Endothelial cell (in vitro differentiated cells): ENCODE data around the gene ATG14. TPM values are rescaled to one million over a fixed set of nuclear protein-coding genes. Genes with fewer than 3 reads are reported as not detected.

Experiments used
- DNase-seq: peaks from one replicate; pipeline ENCODE4 v3.0.0; 2021; ENCODE audit warnings: low spot score
- H3K27ac Mint-ChIP-seq: one replicate; pipeline ENCODE4 v1.8.0; 2021; ENCODE audit warnings: mixed read lengths, inconsistent platforms; ENCODE audit not compliant: unreplicated experiment
- H3K27me3 Mint-ChIP-seq: one replicate; pipeline ENCODE4 v1.8.0; 2021; ENCODE audit warnings: mild to moderate bottlenecking, moderate library complexity, mixed read lengths, inconsistent platforms; ENCODE audit not compliant: unreplicated experiment
- H3K36me3 Mint-ChIP-seq: one replicate; pipeline ENCODE4 v1.8.0; 2021; ENCODE audit warnings: mild to moderate bottlenecking, low read depth, mixed read lengths, inconsistent platforms; ENCODE audit not compliant: unreplicated experiment
- H3K4me1 Mint-ChIP-seq: one replicate; pipeline ENCODE4 v1.8.0; 2021; ENCODE audit warnings: mild to moderate bottlenecking, mixed read lengths, inconsistent platforms; ENCODE audit not compliant: unreplicated experiment
- H3K4me3 Mint-ChIP-seq: one replicate; pipeline ENCODE4 v1.8.0; 2021; ENCODE audit warnings: mild to moderate bottlenecking, mixed read lengths, inconsistent platforms; ENCODE audit not compliant: unreplicated experiment
- H3K9me3 Mint-ChIP-seq: one replicate; pipeline ENCODE4 v1.8.0; 2021; ENCODE audit warnings: mixed read lengths, inconsistent platforms; ENCODE audit not compliant: unreplicated experiment
- total RNA-seq: library from RNA; stranded (reverse); fragmentation: NEBNext Ultra II Directional; extraction: Animal tissue kit (Norgen Biotek cat#: 25700); gene quantifications from one replicate; pipeline ENCODE4 v1.2.1, GENCODE V29; 2021; ENCODE audit not compliant: unreplicated experiment
- TF ChIP-seq, protein P1 (sequence below): fragments of 200-600 bp; sonication (generic); IDR thresholded peaks from one replicate; pipeline ENCODE4 v1.5.0; 2021; ENCODE audit warnings: antibody characterized with exemption; ENCODE audit not compliant: unreplicated experiment

ATG14 gene
- total RNA-seq, 1 donor from 2014 or later = 14.0 TPM

DNA sequence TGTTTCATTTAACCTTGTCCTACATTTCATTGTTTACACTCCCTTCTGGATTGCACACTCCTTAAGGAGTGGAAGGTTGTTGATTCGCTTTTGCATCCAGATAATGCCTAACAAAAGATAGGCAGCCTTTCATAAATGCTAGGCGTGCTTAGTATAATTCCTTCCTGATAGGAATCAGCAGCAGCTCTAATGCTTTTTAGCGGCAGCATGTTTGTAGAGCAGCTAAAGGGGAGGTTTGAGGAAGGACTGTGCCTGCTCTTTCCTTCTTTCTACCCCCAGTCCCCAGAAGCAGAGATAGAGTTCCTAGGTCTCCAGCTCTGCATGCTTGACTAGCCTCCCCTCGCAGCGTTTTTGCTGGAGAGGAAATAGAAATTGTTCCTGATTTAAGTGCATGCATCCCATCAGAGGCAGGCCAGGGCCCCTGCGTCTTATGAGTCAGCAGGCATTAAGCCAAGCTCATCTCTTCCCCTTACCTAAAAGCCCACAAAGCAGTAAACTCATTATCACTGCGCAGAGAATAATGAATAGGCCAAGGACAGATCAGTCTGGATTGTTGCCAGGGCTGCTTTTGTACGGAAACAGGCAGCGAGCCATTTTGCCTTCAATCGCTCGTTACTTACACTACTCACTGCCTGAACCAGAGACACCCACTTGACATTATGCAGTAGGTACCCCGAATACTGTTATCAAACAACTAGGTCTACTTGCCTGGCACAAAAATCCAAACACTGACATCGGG lies 42.8 kb upstream of the ATG14 start:
- DNase-seq = no peak
- H3K4me1 Mint-ChIP-seq = peaks cover 6% of the 10 kb centered on the region
- H3K36me3 Mint-ChIP-seq = peaks cover 5% of the 10 kb centered on the region
- TF ChIP-seq, protein P1, sequence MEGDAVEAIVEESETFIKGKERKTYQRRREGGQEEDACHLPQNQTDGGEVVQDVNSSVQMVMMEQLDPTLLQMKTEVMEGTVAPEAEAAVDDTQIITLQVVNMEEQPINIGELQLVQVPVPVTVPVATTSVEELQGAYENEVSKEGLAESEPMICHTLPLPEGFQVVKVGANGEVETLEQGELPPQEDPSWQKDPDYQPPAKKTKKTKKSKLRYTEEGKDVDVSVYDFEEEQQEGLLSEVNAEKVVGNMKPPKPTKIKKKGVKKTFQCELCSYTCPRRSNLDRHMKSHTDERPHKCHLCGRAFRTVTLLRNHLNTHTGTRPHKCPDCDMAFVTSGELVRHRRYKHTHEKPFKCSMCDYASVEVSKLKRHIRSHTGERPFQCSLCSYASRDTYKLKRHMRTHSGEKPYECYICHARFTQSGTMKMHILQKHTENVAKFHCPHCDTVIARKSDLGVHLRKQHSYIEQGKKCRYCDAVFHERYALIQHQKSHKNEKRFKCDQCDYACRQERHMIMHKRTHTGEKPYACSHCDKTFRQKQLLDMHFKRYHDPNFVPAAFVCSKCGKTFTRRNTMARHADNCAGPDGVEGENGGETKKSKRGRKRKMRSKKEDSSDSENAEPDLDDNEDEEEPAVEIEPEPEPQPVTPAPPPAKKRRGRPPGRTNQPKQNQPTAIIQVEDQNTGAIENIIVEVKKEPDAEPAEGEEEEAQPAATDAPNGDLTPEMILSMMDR = no peak
- H3K9me3 Mint-ChIP-seq = no peaks in the 10 kb centered on the region
- H3K4me3 Mint-ChIP-seq = no peak overlapping the region
- H3K27ac Mint-ChIP-seq = no peak overlapping the region
- no peaks in the 10 kb centered on the region for H3K27me3 Mint-ChIP-seq

DNA sequence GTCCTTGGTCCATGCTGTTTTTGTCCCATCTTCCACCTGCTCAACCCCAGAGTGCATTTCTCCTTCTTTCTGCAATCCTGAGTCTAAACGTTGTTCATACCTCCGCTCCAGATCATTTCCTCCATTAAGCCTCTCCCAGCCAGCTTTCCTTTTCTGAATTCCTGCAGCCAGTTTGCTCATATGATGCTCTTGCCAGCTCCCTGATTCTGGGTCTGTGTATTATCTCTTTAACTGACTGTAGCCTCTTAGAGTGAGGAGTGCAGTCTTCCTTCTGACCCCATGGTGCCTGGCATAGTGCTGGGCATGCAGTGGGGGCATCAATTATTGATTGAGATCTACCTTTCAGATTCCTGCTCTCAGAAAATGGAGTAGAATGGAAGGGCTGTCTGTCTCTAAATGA lies 40.3 kb upstream of the ATG14 start:
- Mint-ChIP-seq H3K36me3 (no peaks in the 10 kb centered on the region), H3K27ac (no peak overlapping the region), H3K4me1 (peaks cover 6% of the 10 kb centered on the region), H3K9me3 (no peaks in the 10 kb centered on the region), H3K27me3 (no peaks in the 10 kb centered on the region), H3K4me3 (no peak overlapping the region)
- DNase-seq = no peak
- TF ChIP-seq, protein P1 = no peak

DNA sequence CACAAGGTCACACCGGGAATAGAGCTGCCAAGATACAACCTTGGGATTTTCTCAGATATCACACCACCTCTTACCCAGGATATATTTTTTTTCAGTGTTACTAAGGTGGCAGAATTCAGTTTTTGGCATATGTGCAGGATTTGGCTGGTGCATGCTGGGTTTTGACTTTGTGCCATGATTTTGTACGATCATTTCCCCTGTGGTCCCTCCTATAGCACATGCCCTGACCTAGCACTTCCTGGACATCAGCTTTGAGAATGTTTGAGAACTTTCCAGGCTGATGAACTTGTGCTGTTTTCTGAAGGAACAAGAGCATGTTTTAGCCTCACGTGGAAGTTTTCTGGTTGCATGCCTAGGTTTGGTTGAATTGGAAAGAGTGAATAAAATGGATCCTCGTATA lies 39.8 kb upstream of the ATG14 start:
- peaks cover 6% of the 10 kb centered on the region for H3K4me1 Mint-ChIP-seq
- TF ChIP-seq, protein P1 = no peak
- no peak overlapping the region for H3K27ac Mint-ChIP-seq
- H3K36me3 Mint-ChIP-seq = no peaks in the 10 kb centered on the region
- no peaks in the 10 kb centered on the region for H3K9me3 Mint-ChIP-seq
- H3K27me3 Mint-ChIP-seq = no peaks in the 10 kb centered on the region
- H3K4me3 Mint-ChIP-seq = no peak overlapping the region
- DNase-seq = no peak

DNA sequence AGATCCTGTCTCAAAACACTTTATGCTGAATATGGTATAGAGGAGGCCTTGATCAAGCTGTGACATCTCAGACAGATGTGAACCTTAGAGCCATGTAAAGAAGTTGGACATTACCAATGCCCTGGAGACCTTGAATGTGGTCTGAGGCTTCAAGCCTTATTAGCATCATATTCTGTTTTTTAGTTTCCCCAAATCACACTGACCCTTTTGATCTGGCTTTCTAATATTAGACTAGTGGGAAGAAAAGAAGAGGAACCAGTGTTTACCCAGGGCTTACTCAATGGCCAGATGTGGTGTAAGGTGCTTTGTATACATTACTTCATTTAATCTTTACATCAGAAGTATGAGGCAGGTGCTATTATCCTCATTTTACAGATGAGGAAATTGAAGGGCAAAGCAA lies 39.4 kb upstream of the ATG14 start:
- no peaks in the 10 kb centered on the region for H3K27me3 Mint-ChIP-seq
- H3K27ac Mint-ChIP-seq = no peak overlapping the region
- no peak overlapping the region for H3K4me3 Mint-ChIP-seq
- no peaks in the 10 kb centered on the region for H3K9me3 Mint-ChIP-seq
- DNase-seq = no peak
- H3K4me1 Mint-ChIP-seq = peaks cover 6% of the 10 kb centered on the region
- TF ChIP-seq, protein P1 = no peak
- H3K36me3 Mint-ChIP-seq = no peaks in the 10 kb centered on the region

DNA sequence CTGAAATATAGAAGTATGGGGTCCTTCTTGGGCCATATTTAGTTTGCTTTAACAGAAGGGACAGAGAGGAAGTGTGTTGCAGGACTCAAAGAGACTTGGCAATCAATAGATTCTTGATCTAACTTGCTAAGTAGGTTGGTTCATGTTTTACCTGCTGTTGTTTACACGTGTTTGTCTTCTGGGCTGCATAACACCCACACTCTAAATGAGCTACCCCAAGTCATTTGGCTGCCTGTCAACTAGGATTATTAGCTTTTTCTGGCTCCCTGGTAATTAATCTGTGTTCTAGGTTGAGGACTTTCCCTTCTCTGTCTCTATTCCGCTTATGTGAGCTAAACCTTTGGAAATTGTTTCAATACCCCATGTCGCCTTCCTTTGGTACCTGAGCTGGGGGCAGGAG lies 38.9 kb upstream of the ATG14 start:
- no peak for DNase-seq
- no peak overlapping the region for H3K4me3 Mint-ChIP-seq
- TF ChIP-seq, protein P1 = no peak
- no peak overlapping the region for H3K27ac Mint-ChIP-seq
- H3K27me3 Mint-ChIP-seq = no peaks in the 10 kb centered on the region
- peaks cover 6% of the 10 kb centered on the region for H3K4me1 Mint-ChIP-seq
- H3K36me3 Mint-ChIP-seq = no peaks in the 10 kb centered on the region
- H3K9me3 Mint-ChIP-seq = no peaks in the 10 kb centered on the region
